Measurements from ENCODE around the gene OR10C1. TPM values are rescaled to one million over a fixed set of nuclear protein-coding genes. Genes with fewer than 3 reads are reported as not detected.

The OR10C1 gene
- total RNA-seq, 1 experiment from 2014 or later = not detected

- no peak for ATAC-seq
- no peak overlapping the region for H3K9ac ChIP-seq (ENCODE audit: low read length)
- no peaks in the 10 kb centered on the region for H3K9me3 ChIP-seq (ENCODE audit: control insufficient read depth in 1 of 2, insufficient read depth in 1 of 2, low read depth in 1 of 2, low read length in 2 of 2)
- DNase-seq (ENCODE audit: low read depth, low spot score) = no peak
- TF ChIP-seq JUND (IDR thresholded peaks at IDR 0.05) (no peak), CEBPB (IDR thresholded peaks at IDR 0.05; ENCODE audit: low read depth) (no peak), ELF1 (IDR thresholded peaks at IDR 0.05; ENCODE audit: borderline replicate concordance, low read depth) (no peak), SP1 (IDR thresholded peaks at IDR 0.05; ENCODE audit: low read depth) (no peak)
- no peaks in the 10 kb centered on the region for H3K9me2 ChIP-seq (ENCODE audit: insufficient read depth)
- no peaks in the 10 kb centered on the region for H3K79me2 ChIP-seq (ENCODE audit: insufficient read depth, low read length)
- RAD21 ChIA-PET (ENCODE audit: low non-redundant PET in 1 of 2, low total read pairs in 2 of 2, uncharacterized antibody in 2 of 2, unreplicated experiment in 2 of 2) = no interaction called here
- H4K20me1 ChIP-seq (ENCODE audit: insufficient read depth) = no peaks in the 10 kb centered on the region
- no peak overlapping the region for H3K27ac ChIP-seq (ENCODE audit: low read depth, low read length)
- POLR2A ChIA-PET = no interaction called here
- CTCF ChIA-PET = no interaction called here
- H3K27me3 ChIP-seq (ENCODE audit: insufficient read depth, low read length) = no peaks in the 10 kb centered on the region
- no peak overlapping the region for H3K4me2 ChIP-seq (ENCODE audit: low read length)
- intact Hi-C loops (cut with micrococcal nuclease) = no loop called here
- no TSS peak for BruUV-seq (replicated peaks)
- H3K36me3 ChIP-seq (ENCODE audit: control insufficient read depth in 1 of 2, insufficient read depth in 2 of 2, low read length in 2 of 2) = no peaks in the 10 kb centered on the region
- no peak overlapping the region for H3K4me3 ChIP-seq (replicated peaks in 1 of 2; ENCODE audit: low read depth in 1 of 2, low read length in 2 of 2)
- H3K4me1 ChIP-seq (ENCODE audit: control insufficient read depth in 1 of 2, insufficient read depth in 2 of 2, low read length in 2 of 2) = no peaks in the 10 kb centered on the region
- no peak overlapping the region for H2AFZ ChIP-seq (ENCODE audit: low read depth, low read length, poor library complexity, severe bottlenecking)
Observed at GRCh38 chr6:29419516-29419915, 19.6 kb upstream of the OR10C1 start.

- no peak overlapping the region for H3K4me2 ChIP-seq (ENCODE audit: low read length)
- H3K27ac ChIP-seq (ENCODE audit: low read depth, low read length) = no peak overlapping the region
- no peaks in the 10 kb centered on the region for H3K9me3 ChIP-seq (ENCODE audit: control insufficient read depth in 1 of 2, insufficient read depth in 1 of 2, low read depth in 1 of 2, low read length in 2 of 2)
- H2AFZ ChIP-seq (ENCODE audit: low read depth, low read length, poor library complexity, severe bottlenecking) = no peak overlapping the region
- no peak for ATAC-seq
- H3K36me3 ChIP-seq (ENCODE audit: control insufficient read depth in 1 of 2, insufficient read depth in 2 of 2, low read length in 2 of 2) = no peaks in the 10 kb centered on the region
- CTCF ChIA-PET = no interaction called here
- no peak for DNase-seq (ENCODE audit: low read depth, low spot score)
- H3K9me2 ChIP-seq (ENCODE audit: insufficient read depth) = no peaks in the 10 kb centered on the region
- no peaks in the 10 kb centered on the region for H3K4me1 ChIP-seq (ENCODE audit: control insufficient read depth in 1 of 2, insufficient read depth in 2 of 2, low read length in 2 of 2)
- H3K79me2 ChIP-seq (ENCODE audit: insufficient read depth, low read length) = no peaks in the 10 kb centered on the region
- H3K9ac ChIP-seq (ENCODE audit: low read length) = no peak overlapping the region
- no peak overlapping the region for H3K4me3 ChIP-seq (replicated peaks in 1 of 2; ENCODE audit: low read depth in 1 of 2, low read length in 2 of 2)
- H3K27me3 ChIP-seq (ENCODE audit: insufficient read depth, low read length) = no peaks in the 10 kb centered on the region
- intact Hi-C loops (cut with micrococcal nuclease) = no loop called here
- RAD21 ChIA-PET (ENCODE audit: low non-redundant PET in 1 of 2, low total read pairs in 2 of 2, uncharacterized antibody in 2 of 2, unreplicated experiment in 2 of 2) = no interaction called here
- BruUV-seq (replicated peaks) = no TSS peak
- no peaks in the 10 kb centered on the region for H4K20me1 ChIP-seq (ENCODE audit: insufficient read depth)
- POLR2A ChIA-PET = no interaction called here
- no peak for TF ChIP-seq POLR2A (IDR thresholded peaks at IDR 0.05; ENCODE audit: borderline replicate concordance, extremely low read depth, insufficient read depth, insufficient read length)
- TF ChIP-seq TCF7L2 (IDR thresholded peaks at IDR 0.05; ENCODE audit: borderline replicate concordance, extremely low read depth, insufficient read depth, insufficient read length) = no peak
- TF ChIP-seq FOSL1 (IDR thresholded peaks at IDR 0.05; ENCODE audit: low read depth) = no peak
- TF ChIP-seq SRF (IDR thresholded peaks at IDR 0.05; ENCODE audit: low read depth) = no peak
- TF ChIP-seq, protein P1, sequence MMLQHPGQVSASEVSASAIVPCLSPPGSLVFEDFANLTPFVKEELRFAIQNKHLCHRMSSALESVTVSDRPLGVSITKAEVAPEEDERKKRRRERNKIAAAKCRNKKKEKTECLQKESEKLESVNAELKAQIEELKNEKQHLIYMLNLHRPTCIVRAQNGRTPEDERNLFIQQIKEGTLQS (IDR thresholded peaks at IDR 0.05) = no peak
- no peak for TF ChIP-seq CBX3 (IDR thresholded peaks at IDR 0.05; ENCODE audit: low read depth)
- no peak for TF ChIP-seq CEBPB (IDR thresholded peaks at IDR 0.05; ENCODE audit: low read depth)
- TF ChIP-seq EZH2phosphoT487 (IDR thresholded peaks at IDR 0.05; ENCODE audit: borderline replicate concordance) = no peak
- no peak for TF ChIP-seq SP1 (IDR thresholded peaks at IDR 0.05; ENCODE audit: low read depth)
- TF ChIP-seq CTCF (IDR thresholded peaks at IDR 0.05 in 2 of 3, conservative IDR thresholded peaks at IDR 0.05 in 1 of 3; ENCODE audit: borderline replicate concordance in 1 of 3, insufficient read depth in 1 of 3, low read depth in 2 of 3, low read length in 2 of 3) = no peak
- TF ChIP-seq ZFX (IDR thresholded peaks at IDR 0.05) = no peak
- no peak for TF ChIP-seq SIN3A (IDR thresholded peaks at IDR 0.05; ENCODE audit: low read depth)
- TF ChIP-seq, protein P2, sequence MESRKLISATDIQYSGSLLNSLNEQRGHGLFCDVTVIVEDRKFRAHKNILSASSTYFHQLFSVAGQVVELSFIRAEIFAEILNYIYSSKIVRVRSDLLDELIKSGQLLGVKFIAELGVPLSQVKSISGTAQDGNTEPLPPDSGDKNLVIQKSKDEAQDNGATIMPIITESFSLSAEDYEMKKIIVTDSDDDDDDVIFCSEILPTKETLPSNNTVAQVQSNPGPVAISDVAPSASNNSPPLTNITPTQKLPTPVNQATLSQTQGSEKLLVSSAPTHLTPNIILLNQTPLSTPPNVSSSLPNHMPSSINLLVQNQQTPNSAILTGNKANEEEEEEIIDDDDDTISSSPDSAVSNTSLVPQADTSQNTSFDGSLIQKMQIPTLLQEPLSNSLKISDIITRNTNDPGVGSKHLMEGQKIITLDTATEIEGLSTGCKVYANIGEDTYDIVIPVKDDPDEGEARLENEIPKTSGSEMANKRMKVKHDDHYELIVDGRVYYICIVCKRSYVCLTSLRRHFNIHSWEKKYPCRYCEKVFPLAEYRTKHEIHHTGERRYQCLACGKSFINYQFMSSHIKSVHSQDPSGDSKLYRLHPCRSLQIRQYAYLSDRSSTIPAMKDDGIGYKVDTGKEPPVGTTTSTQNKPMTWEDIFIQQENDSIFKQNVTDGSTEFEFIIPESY (IDR thresholded peaks at IDR 0.05; ENCODE audit: extremely low read depth, insufficient replicate concordance, low read length) = no peak
- TF ChIP-seq EZH2 (IDR thresholded peaks at IDR 0.05) = no peak
Observed at GRCh38 chr6:29424168-29424567, 14.9 kb upstream of the OR10C1 start.
